ENCODE results near the gene KIAA0825.

The KIAA0825 gene

GRCh38 chr5:94467346-94467953, 151.0 kb downstream of the KIAA0825 start:
- intact Hi-C loops (cut with DNase I): no loop called here
- no peak for DNase-seq

DNA sequence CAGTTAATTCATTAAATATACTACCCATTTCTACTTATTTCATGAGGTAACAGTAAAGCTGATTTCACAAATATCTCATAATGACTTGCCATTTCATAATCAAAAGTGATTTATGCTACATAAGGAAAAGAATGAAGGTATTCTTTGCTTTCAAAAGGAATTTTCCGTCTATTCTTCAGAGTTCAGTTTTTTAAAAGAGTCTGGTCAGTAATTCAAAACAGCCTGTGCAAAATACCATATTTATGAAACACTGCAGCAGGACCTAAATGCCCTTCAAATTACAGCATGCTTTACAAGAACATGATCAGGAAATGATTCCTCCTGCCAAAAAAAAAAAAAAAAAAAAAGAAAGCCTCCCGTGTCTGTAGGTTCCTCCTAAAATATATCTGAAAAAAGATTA, 154.7 kb downstream of the KIAA0825 start:
- intact Hi-C loops (cut with DNase I): no loop called here
- DNase-seq: no peak

- intact Hi-C loops (cut with DNase I): no loop called here
- no peak for DNase-seq
Measured at GRCh38 chr5:94461131-94461530, 157.3 kb downstream of the KIAA0825 start.

GRCh38 chr5:94459915-94460314, 158.5 kb downstream of the KIAA0825 start:
- intact Hi-C loops (cut with DNase I): no loop called here
- DNase-seq: no peak

GRCh38 chr5:94457788-94458187, 160.6 kb downstream of the KIAA0825 start:
- DNase-seq: no peak
- intact Hi-C loops (cut with DNase I): no loop called here

- intact Hi-C loops (cut with DNase I): no loop called here
Measured at GRCh38 chr5:94445726-94446125, 172.7 kb downstream of the KIAA0825 start.

GRCh38 chr5:94442991-94443390, 175.4 kb downstream of the KIAA0825 start:
- intact Hi-C loops (cut with DNase I): no loop called here
- no peak for DNase-seq

More at GRCh38 chr5:94445726-94446125, 172.7 kb downstream of the KIAA0825 start:
- DNase-seq: no peak

- intact Hi-C loops (cut with DNase I): no loop called here
- no peak for DNase-seq
Measured at GRCh38 chr5:94442076-94442475, 176.3 kb downstream of the KIAA0825 start.

- intact Hi-C loops (cut with DNase I): no loop called here
- DNase-seq: no peak
Measured at GRCh38 chr5:94440015-94440414, 178.4 kb downstream of the KIAA0825 start.

GRCh38 chr5:94433397-94434163, 184.8 kb downstream of the KIAA0825 start:
- intact Hi-C loops (cut with DNase I): no loop called here
- DNase-seq: no peak

DNA sequence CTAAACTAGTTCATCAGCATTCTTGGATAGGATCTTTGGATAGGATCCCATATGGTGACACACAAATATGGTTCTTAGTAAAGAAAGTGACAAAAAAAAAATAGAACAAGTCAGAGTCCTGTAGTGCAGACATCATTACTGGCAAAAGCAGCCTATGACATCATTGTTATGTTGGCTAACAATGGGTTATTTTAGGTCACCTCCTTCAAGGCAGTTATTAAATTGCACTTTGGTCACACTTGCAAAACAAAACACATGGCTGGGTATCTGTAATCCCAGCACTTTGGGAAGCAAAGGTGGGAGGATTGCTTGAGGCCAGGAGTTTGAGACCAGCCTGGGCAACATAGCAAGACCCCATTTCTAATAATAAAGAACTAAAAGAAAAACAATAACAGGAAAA, 185.9 kb downstream of the KIAA0825 start:
- DNase-seq: no peak
- intact Hi-C loops (cut with DNase I): no loop called here

GRCh38 chr5:94431696-94432095, 186.7 kb downstream of the KIAA0825 start:
- intact Hi-C loops (cut with DNase I): no loop called here
- no peak for DNase-seq

GRCh38 chr5:94429566-94429965, 188.8 kb downstream of the KIAA0825 start:
- intact Hi-C loops (cut with DNase I): no loop called here
- DNase-seq: no peak

DNA sequence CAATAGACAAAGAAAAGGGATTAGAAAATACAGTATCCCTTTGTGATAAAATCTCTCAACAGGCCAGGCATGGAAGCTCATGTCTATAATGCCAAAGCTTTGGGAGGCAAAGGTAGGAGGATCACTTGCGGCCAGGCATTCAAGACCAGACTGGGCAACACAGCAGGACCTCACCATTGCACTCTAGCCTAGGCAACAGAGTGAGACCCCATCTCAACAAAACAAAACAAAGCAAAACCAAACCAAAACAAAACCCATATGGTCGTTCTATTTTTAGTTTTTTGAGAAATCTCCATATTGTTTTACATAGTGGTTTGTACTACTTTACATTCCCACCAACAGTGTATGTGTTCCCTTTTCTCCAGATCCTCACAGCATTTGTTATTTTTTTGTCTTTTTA, 193.0 kb downstream of the KIAA0825 start:
- intact Hi-C loops (cut with DNase I): no loop called here
- DNase-seq: no peak

GRCh38 chr5:94423411-94423810, 195.0 kb downstream of the KIAA0825 start:
- DNase-seq: no peak
- intact Hi-C loops (cut with DNase I): no loop called here

DNA sequence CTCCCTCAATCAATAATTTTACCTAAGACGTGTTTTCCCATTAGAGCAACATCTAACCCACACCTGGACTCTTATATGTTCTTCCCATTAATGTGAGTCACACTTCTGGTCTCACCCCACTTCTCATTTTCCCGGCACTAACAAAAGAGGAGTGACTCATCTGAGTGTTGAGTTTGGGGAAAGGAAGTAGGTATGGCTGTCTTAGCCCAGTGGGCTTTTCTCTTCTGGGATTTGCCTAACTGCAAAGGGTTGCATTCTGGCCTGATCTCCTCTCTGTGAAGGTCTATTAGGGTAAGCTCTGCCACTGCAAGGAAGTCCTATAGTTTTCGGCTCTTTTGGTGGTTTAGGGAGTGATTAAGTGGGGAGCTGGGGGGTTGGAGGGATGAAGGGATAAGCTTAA, 195.6 kb downstream of the KIAA0825 start:
- intact Hi-C loops (cut with DNase I): no loop called here
- no peak for DNase-seq

DNA sequence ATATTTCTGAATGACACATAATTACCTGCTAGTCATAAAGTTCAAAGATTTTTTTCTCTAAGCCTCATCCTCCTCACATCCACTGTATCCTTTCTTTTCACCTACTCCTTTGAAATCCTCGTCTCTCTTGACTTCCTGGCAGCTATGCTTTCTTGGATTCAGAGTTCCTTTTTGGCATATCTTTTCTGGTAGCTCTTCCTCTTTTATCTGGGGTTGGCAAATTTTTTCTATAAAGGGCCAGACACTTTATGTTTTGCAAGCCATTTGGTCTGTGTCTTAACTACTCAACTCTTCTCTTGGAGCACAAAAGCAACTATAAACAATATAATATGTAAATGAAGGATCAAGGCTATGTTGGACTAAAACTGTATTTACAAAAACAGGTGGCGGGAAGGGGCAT, 197.5 kb downstream of the KIAA0825 start:
- intact Hi-C loops (cut with DNase I): no loop called here
- no peak for DNase-seq

- DNase-seq: no peak
- intact Hi-C loops (cut with DNase I): no loop called here
Measured at GRCh38 chr5:94415798-94416197, 202.6 kb downstream of the KIAA0825 start.

- intact Hi-C loops (cut with DNase I): no loop called here
Measured at GRCh38 chr5:94409440-94409839, 209.0 kb downstream of the KIAA0825 start.

DNA sequence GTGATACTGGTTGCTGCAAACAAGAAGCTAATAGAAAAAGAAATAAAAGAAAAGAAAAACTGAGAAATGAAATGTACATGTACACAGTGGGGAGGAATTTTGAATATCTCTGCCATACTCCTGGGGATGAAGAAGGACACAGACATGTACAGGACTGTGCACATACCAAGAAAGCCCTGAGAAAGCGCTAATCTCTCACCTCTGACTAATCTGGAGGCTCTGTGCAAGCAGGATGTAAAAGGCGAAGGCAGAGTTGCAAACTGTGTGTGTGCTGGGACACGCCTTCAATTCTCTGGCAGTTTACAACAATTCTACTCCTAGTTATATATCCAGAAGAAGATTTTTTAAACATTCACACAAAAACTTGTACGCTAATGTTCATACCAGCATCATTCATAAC, 211.4 kb downstream of the KIAA0825 start:
- intact Hi-C loops (cut with DNase I): no loop called here

More at GRCh38 chr5:94409440-94409839, 209.0 kb downstream of the KIAA0825 start:
- no peak for DNase-seq

DNA sequence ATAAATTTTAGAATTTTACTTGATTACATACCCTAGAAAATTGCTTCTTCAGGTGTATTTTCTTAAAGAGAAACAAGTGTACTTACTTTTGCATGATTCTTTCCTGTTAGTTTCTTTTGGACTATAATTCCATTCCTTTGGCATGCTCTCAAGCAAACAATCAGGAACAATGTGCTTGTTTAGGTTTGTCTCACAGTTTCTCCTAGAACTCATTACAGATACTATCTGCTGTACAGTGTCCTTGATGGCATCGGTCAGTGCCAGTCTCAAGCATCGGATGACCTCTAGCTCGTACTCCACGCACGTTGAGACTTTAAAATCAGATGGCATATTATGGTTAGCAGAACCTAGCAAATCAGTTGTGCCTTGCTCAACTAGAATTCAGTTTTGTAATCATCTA, 214.9 kb downstream of the KIAA0825 start:
- intact Hi-C loops (cut with DNase I): no loop called here
- DNase-seq: no peak

More for the DNA sequence above, 211.4 kb downstream of the KIAA0825 start:
- no peak for DNase-seq
